ENCODE measurements around the gene IFNA13.

IFNA13 gene

DNA sequence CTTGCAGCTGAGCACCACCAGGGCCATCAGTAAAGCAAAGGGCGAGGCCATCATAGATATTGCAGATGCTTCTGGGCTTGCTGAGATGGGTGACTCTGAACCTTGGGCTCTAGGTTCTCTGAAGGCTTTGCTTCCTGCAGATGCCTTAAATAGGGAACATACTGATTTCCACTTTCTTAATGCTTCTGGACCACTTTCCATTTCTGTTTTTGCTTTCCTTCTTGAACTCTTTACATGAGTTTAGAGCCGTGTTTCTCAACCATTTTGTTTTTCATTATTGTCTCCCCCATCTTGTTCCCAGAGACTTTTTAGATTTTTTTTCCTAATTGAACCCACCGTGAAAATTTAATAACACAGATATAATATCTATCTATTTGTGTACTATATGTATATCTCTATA is at the start of gene IFNA13:
Gene IFNA13, minus strand, starts transcription at position 101 of the 400 bp plus-strand sequence. Its CDS starts 47 bp downstream, at position 54.
- no peak within 1 kb of the TSS for H3K4me3 ChIP-seq (ENCODE audit: low read length in 2 of 2)
- H3K36me3 ChIP-seq (ENCODE audit: control insufficient read depth in 2 of 2, insufficient read depth in 2 of 2, low read length in 2 of 2) = no peaks in the 10 kb centered on the region

DNA sequence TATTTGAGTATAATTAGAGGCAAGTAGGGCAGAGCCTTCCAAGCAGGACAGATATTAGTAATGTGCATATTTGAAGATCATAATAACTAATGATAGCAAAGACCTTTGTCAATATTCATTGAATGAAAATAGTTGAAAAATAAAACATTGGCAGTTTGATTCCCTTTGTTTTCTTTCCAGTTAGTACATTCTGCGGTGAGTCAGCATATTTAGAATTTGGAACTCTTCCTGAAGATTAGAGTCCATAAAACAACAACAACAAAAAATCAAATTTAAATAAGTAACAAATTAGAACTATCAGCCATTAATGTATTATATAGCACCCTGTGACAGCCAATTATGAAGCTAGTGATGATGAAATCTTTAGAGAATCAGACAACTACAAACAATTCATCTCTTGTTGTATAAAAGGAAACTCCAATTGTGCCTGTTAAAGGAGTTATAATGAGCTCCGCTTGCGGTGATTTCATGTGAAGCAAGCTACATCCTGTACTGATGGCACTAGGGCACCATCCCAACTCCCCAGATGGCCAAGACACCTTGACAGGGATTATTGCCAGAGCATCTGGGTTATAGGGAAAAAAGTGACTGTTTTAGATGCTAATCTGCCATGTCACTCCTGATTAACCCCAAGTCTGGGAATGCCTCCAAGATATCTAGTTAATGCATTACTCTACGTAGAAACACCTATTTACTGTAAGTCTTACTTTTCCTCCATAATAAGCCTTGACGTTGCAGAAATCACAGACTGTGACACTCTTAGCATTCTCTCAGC is 47.8 kb upstream of the IFNA13 start:
- no peak overlapping the region for H3K27ac ChIP-seq (ENCODE audit: low read depth in 2 of 2, low read length in 2 of 2)
- no peaks in the 10 kb centered on the region for H3K36me3 ChIP-seq (ENCODE audit: control insufficient read depth in 2 of 2, insufficient read depth in 2 of 2, low read length in 2 of 2)
- no peak overlapping the region for H3K4me3 ChIP-seq (ENCODE audit: low read length in 2 of 2)
- H3K27me3 ChIP-seq (ENCODE audit: control insufficient read depth in 2 of 2, insufficient read depth in 2 of 2, low read length in 2 of 2) = no peaks in the 10 kb centered on the region
- peaks cover 4 to 10% of the 10 kb centered on the region in 2 donors for H3K4me1 ChIP-seq (ENCODE audit: control insufficient read depth in 2 of 2, insufficient read depth in 2 of 2, low read length in 2 of 2)
- H3K9me3 ChIP-seq (ENCODE audit: control insufficient read depth in 2 of 2, low read length in 2 of 2) = no peaks in the 10 kb centered on the region
- H3K9ac ChIP-seq (ENCODE audit: low read depth in 1 of 2, low read length in 2 of 2) = no peak overlapping the region

More for the DNA sequence above, at the start of gene IFNA13:
- H3K9ac ChIP-seq (ENCODE audit: low read depth in 1 of 2, low read length in 2 of 2) = no peak within 1 kb of the TSS
- no peaks in the 10 kb centered on the region for H3K4me1 ChIP-seq (ENCODE audit: control insufficient read depth in 2 of 2, insufficient read depth in 2 of 2, low read length in 2 of 2)
- no peak within 1 kb of the TSS for H3K27ac ChIP-seq (ENCODE audit: low read depth in 2 of 2, low read length in 2 of 2)
- H3K9me3 ChIP-seq (ENCODE audit: control insufficient read depth in 2 of 2, low read length in 2 of 2) = no peaks in the 10 kb centered on the region
- no peaks in the 10 kb centered on the region for H3K27me3 ChIP-seq (ENCODE audit: control insufficient read depth in 2 of 2, insufficient read depth in 2 of 2, low read length in 2 of 2)

DNA sequence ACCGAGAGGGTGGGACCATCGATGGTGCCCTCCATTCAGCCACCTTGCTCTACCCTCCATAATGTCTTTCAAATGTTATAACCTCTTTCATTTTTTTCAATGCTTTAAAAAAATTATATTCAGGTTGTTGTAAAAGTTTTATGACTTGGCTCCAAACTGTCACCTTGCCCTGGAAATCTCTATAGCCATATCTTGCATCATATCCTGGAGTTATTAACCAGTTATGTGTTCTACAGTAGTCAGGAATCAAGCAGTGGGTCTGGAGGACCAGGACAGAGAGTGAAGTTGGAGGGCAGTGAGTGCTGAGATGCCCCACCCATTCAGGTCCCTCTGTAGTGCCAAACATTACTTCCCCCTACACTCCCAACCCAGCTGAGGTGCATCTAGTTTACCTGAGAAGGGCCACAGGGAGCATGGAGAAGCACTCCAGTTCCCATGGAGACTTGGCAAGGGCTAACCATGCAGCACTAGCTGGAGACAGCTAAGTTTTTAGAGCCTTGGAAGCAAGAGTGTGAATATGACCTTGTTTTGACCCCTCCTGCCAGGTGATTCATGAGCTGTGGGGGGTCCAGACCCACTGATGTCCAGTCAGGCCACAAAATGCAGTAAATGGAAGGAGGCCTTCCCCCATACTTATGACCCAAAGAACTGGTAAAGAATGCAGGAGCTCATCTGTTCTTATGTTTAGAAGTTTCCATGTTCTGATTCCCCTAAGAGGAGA is 46.5 kb upstream of the IFNA13 start:
- peaks cover 4 to 10% of the 10 kb centered on the region in 2 donors for H3K4me1 ChIP-seq (ENCODE audit: control insufficient read depth in 2 of 2, insufficient read depth in 2 of 2, low read length in 2 of 2)

DNA sequence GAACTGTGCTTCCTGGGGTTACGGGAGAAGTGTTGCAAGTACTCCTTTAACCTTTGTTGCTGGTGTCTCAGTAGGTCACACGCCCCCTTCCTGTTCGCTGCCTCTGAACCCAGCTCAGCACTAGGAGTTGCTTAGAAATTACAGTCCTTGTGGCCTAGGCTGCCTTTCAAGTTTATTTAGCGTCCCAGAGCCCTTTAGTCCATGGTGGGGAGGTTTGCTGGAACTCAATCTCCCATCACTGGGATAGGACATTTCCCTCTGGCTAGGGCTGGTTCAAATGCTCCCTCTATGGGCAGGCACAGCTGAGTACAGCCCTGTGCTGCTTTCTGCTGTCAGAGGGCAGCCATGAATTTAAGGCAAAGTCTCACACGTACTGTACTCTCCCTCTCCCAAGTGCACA is 45.8 kb upstream of the IFNA13 start:
- Histone ChIP-seq H3K9ac (ENCODE audit: low read depth in 1 of 2, low read length in 2 of 2) (no peak overlapping the region), H3K27me3 (ENCODE audit: control insufficient read depth in 2 of 2, insufficient read depth in 2 of 2, low read length in 2 of 2) (no peaks in the 10 kb centered on the region), H3K36me3 (ENCODE audit: control insufficient read depth in 2 of 2, insufficient read depth in 2 of 2, low read length in 2 of 2) (no peaks in the 10 kb centered on the region), H3K9me3 (ENCODE audit: control insufficient read depth in 2 of 2, low read length in 2 of 2) (no peaks in the 10 kb centered on the region), H3K4me3 (ENCODE audit: low read length in 2 of 2) (no peak overlapping the region), H3K27ac (ENCODE audit: low read depth in 2 of 2, low read length in 2 of 2) (no peak overlapping the region), H3K4me1 (ENCODE audit: control insufficient read depth in 2 of 2, insufficient read depth in 2 of 2, low read length in 2 of 2) (peaks cover 4 to 10% of the 10 kb centered on the region in 2 donors)

More for the DNA sequence above, 46.5 kb upstream of the IFNA13 start:
- no peaks in the 10 kb centered on the region for H3K27me3 ChIP-seq (ENCODE audit: control insufficient read depth in 2 of 2, insufficient read depth in 2 of 2, low read length in 2 of 2)
- H3K36me3 ChIP-seq (ENCODE audit: control insufficient read depth in 2 of 2, insufficient read depth in 2 of 2, low read length in 2 of 2) = no peaks in the 10 kb centered on the region
- no peak overlapping the region for H3K9ac ChIP-seq (ENCODE audit: low read depth in 1 of 2, low read length in 2 of 2)
- no peak overlapping the region for H3K27ac ChIP-seq (ENCODE audit: low read depth in 2 of 2, low read length in 2 of 2)
- no peaks in the 10 kb centered on the region for H3K9me3 ChIP-seq (ENCODE audit: control insufficient read depth in 2 of 2, low read length in 2 of 2)
- no peak overlapping the region for H3K4me3 ChIP-seq (ENCODE audit: low read length in 2 of 2)

DNA sequence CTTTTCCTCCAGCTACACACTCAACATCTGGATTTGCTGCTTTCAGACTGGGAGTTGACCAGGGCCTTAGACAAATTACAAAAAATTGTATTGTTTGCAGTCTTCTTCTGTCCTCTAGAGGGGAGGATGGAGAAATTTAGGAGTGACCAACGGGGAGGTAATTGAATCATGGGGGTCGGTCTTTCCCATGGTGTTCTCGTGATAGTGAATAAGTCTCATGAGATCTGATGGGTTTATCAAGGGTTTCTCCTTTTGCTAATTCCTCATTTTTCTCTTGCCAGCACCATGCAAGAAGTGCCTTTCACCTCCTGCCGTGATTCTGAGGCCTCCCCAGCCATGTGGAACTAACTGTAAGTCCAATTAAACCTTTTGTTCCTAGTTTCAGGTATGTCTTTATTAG is 45.3 kb upstream of the IFNA13 start:
- Histone ChIP-seq H3K9me3 (ENCODE audit: control insufficient read depth in 2 of 2, low read length in 2 of 2) (no peaks in the 10 kb centered on the region), H3K36me3 (ENCODE audit: control insufficient read depth in 2 of 2, insufficient read depth in 2 of 2, low read length in 2 of 2) (no peaks in the 10 kb centered on the region), H3K9ac (ENCODE audit: low read depth in 1 of 2, low read length in 2 of 2) (no peak overlapping the region), H3K27ac (ENCODE audit: low read depth in 2 of 2, low read length in 2 of 2) (no peak overlapping the region), H3K4me1 (ENCODE audit: control insufficient read depth in 2 of 2, insufficient read depth in 2 of 2, low read length in 2 of 2) (peaks cover 4 to 10% of the 10 kb centered on the region in 2 donors), H3K4me3 (ENCODE audit: low read length in 2 of 2) (no peak overlapping the region), H3K27me3 (ENCODE audit: control insufficient read depth in 2 of 2, insufficient read depth in 2 of 2, low read length in 2 of 2) (no peaks in the 10 kb centered on the region)

DNA sequence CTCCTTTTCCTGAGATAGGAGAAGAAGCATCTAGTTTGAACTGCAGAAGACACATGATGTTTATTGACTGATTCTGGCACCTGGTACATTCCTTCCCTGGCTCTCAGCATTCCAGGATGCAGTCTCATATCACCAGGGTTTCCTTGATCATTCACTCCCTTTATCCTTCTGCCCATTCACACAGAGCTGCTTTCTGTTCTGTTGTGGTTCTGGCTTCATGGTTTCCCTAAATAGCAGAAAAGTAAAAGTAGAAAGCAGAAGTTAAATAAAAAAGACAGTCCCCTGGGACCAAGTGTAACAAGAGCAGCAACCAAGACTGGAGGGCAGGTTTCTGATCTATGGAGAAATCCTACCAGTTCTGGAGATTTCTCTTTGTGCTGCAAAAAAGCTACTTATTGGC is 44.2 kb upstream of the IFNA13 start:
- no peaks in the 10 kb centered on the region for H3K9me3 ChIP-seq (ENCODE audit: control insufficient read depth in 2 of 2, low read length in 2 of 2)
- H3K9ac ChIP-seq (ENCODE audit: low read depth in 1 of 2, low read length in 2 of 2) = no peak overlapping the region
- H3K36me3 ChIP-seq (ENCODE audit: control insufficient read depth in 2 of 2, insufficient read depth in 2 of 2, low read length in 2 of 2) = no peaks in the 10 kb centered on the region
- H3K27me3 ChIP-seq (ENCODE audit: control insufficient read depth in 2 of 2, insufficient read depth in 2 of 2, low read length in 2 of 2) = no peaks in the 10 kb centered on the region
- no peak overlapping the region for H3K27ac ChIP-seq (ENCODE audit: low read depth in 2 of 2, low read length in 2 of 2)
- H3K4me1 ChIP-seq (ENCODE audit: control insufficient read depth in 2 of 2, insufficient read depth in 2 of 2, low read length in 2 of 2) = peaks cover 4 to 10% of the 10 kb centered on the region in 2 donors
- no peak overlapping the region for H3K4me3 ChIP-seq (ENCODE audit: low read length in 2 of 2)

DNA sequence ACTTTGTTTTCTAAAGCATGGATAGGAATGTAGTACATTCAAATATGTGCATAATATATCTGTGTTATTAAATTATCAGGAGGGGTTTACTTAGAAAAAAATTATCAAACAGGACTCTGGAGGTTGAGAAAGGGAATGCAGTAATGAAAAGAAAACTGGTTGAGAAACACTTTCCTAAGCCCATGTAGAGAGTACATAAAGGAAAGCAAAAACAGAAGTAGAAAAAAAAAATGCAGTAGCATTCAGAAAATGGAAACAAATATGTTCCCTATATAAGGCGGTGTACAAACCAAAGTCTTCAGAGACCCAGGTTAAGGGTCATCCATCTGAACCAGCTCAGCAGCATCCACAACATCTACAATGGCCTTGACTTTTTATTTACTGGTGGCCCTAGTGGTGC is 41.0 kb upstream of the IFNA13 start, which contains the start of gene IFNA8:
Gene IFNA8, plus strand, starts transcription at position 301 of the 400 bp plus-strand sequence. Its CDS starts 60 bp downstream, at position 361.
- Histone ChIP-seq H3K27ac (ENCODE audit: low read depth in 2 of 2, low read length in 2 of 2) (no peak within 1 kb of the TSS), H3K27me3 (ENCODE audit: control insufficient read depth in 2 of 2, insufficient read depth in 2 of 2, low read length in 2 of 2) (no peaks in the 10 kb centered on the region), H3K9me3 (ENCODE audit: control insufficient read depth in 2 of 2, low read length in 2 of 2) (no peaks in the 10 kb centered on the region), H3K36me3 (ENCODE audit: control insufficient read depth in 2 of 2, insufficient read depth in 2 of 2, low read length in 2 of 2) (no peaks in the 10 kb centered on the region), H3K4me1 (ENCODE audit: control insufficient read depth in 2 of 2, insufficient read depth in 2 of 2, low read length in 2 of 2) (no peaks in the 10 kb centered on the region), H3K9ac (ENCODE audit: low read depth in 1 of 2, low read length in 2 of 2) (no peak within 1 kb of the TSS), H3K4me3 (ENCODE audit: low read length in 2 of 2) (no peak within 1 kb of the TSS)

DNA sequence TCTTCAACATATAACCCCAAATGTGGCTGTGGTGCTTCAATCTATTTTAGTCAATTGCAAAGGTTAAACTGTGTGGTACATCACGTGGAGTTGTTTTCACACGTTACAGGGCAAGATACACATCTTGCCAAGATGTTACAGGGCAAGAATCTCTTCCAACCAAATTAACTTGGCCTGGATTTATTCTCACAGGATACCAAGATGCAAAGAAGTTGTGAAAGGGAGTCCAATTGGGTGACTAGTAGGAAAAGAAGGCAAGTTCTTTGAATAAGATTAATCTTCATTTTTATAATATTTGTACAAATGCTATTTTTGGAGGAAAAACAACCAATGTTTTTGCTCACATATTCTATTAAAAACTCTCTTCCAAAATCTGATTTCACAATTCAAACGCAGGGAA is 36.3 kb upstream of the IFNA13 start:
- Histone ChIP-seq H3K9ac (ENCODE audit: low read depth in 1 of 2, low read length in 2 of 2) (no peak overlapping the region), H3K9me3 (ENCODE audit: control insufficient read depth in 2 of 2, low read length in 2 of 2) (no peaks in the 10 kb centered on the region), H3K27ac (ENCODE audit: low read depth in 2 of 2, low read length in 2 of 2) (no peak overlapping the region), H3K4me3 (ENCODE audit: low read length in 2 of 2) (no peak overlapping the region), H3K36me3 (ENCODE audit: control insufficient read depth in 2 of 2, insufficient read depth in 2 of 2, low read length in 2 of 2) (no peaks in the 10 kb centered on the region), H3K27me3 (ENCODE audit: control insufficient read depth in 2 of 2, insufficient read depth in 2 of 2, low read length in 2 of 2) (peaks cover 4 to 13% of the 10 kb centered on the region in 2 donors), H3K4me1 (ENCODE audit: control insufficient read depth in 2 of 2, insufficient read depth in 2 of 2, low read length in 2 of 2) (peaks cover 6% of the 10 kb centered on the region in 2 donors)

DNA sequence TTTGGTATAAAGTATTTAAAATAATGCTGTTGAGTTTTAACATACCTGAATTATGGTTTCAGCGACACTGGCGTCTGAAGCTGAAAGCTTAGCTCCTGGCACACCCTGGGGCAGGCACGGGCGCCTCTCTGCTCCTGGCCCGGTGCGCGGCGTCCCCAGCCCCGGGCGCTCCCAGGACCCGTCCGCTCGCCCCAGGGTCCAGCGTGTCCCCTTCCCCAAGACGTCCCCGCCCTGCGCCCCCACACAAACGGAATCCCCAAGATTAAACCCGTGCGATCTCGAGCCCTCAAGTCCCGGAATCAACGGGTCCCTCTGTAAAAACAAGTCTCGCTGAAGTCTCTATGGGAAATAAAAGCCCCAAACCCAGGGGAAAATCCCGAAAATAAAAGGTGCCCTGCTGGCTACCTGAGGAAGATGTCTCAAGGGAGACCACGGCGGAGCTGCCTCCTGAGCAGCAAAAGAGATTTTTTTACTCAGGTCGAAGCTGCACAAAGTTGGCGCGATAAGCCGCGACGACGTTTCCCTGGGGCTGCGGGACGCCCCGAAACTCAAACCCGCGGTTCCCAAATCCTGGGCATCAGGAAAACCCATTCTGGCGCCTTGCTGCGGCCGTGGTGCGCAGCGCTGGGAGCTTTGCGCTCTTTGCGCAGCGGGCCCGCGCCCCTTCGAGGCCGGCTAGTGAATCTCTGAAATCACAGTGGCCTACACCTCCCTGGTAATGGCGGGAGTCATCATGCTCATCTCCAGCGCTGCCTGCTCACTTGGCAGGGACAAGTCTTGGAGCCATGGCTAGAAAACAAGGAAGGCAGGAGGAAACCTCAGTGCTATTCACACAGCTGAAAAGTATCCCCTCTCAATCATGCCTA is 34.8 kb upstream of the IFNA13 start:
- Histone ChIP-seq H3K27me3 (ENCODE audit: control insufficient read depth in 2 of 2, insufficient read depth in 2 of 2, low read length in 2 of 2) (peaks cover 8 to 16% of the 10 kb centered on the region in 2 donors), H3K27ac (ENCODE audit: low read depth in 2 of 2, low read length in 2 of 2) (no peak overlapping the region), H3K9ac (ENCODE audit: low read depth in 1 of 2, low read length in 2 of 2) (no peak overlapping the region), H3K9me3 (ENCODE audit: control insufficient read depth in 2 of 2, low read length in 2 of 2) (no peaks in the 10 kb centered on the region), H3K4me1 (ENCODE audit: control insufficient read depth in 2 of 2, insufficient read depth in 2 of 2, low read length in 2 of 2) (peaks cover 6% of the 10 kb centered on the region in 2 donors), H3K36me3 (ENCODE audit: control insufficient read depth in 2 of 2, insufficient read depth in 2 of 2, low read length in 2 of 2) (no peaks in the 10 kb centered on the region), H3K4me3 (ENCODE audit: low read length in 2 of 2) (peak overlapping the region; percentile 14 to 51)

Data from mucosa of rectum (tissue), 2 donors.